NCI-H345 treated with DMSO at 0.1 percent for 48 hours (cell line): ENCODE measurements around the gene SCIMP.
A peak's percentile ranks its signal among the peaks of the same experiment; 100 is the strongest.
"Not testable (repeated sequence)": the region's sequence is repeated elsewhere in the genome, so short reads cannot be mapped to it uniquely, and the experiment has no call there.

Source experiments
- DNase-seq: peaks from one replicate; lab custom pipeline; 2025; ENCODE audit not compliant: unreplicated experiment; lab: John Stamatoyannopoulos, UW

Gene SCIMP

GRCh38 chr17:5191541-5192417 is 42.9 kb downstream of the SCIMP start, which contains the start of gene ZNF594:
ZNF594 (minus strand) TSS chr17:5191868; CDS start chr17:5184256, 7,612 bp downstream.
- DNase-seq, result peak; percentile 90

- DNase-seq, result no peak
These were observed 50.4 kb downstream of the SCIMP start for GRCh38 chr17:5184288-5184687.

- no peak for DNase-seq
These were observed 51.3 kb downstream of the SCIMP start for GRCh38 chr17:5183410-5183793.

- no peak for DNase-seq
These were observed 51.9 kb downstream of the SCIMP start for GRCh38 chr17:5182597-5183409.

GRCh38 chr17:5181509-5182305 is 53.0 kb downstream of the SCIMP start:
- no peak for DNase-seq

- no peak for DNase-seq
These were observed 55.7 kb downstream of the SCIMP start for GRCh38 chr17:5179003-5179402.

GRCh38 chr17:5175027-5175426 is 59.6 kb downstream of the SCIMP start:
- DNase-seq, result not testable (repeated sequence)

- DNase-seq, result not testable (repeated sequence)
These were observed 68.7 kb downstream of the SCIMP start for GRCh38 chr17:5165791-5166564.

GRCh38 chr17:5164436-5164835 is 70.2 kb downstream of the SCIMP start:
- no peak for DNase-seq

GRCh38 chr17:5161793-5162192 is 72.9 kb downstream of the SCIMP start:
- DNase-seq, result not testable (repeated sequence)

- not testable (repeated sequence) for DNase-seq
These were observed 74.0 kb downstream of the SCIMP start for GRCh38 chr17:5160702-5161101.
